T1000 (cell line): ENCODE measurements around the gene SRPK3.
"Not testable (repeated sequence)": the region's sequence is repeated elsewhere in the genome, so short reads cannot be mapped to it uniquely, and the experiment has no call there.

ENCODE experiments used
- DNase-seq: peaks from one replicate; lab custom pipeline; 2025; ENCODE audit warnings: mixed read lengths; lab: John Stamatoyannopoulos, UW

Gene SRPK3

GRCh38 chrX:153780678-153781427 lies at the start of gene SRPK3:
SRPK3 (plus strand) TSS chrX:153781041; CDS start chrX:153781087, 46 bp downstream.
- no peak for DNase-seq

DNA sequence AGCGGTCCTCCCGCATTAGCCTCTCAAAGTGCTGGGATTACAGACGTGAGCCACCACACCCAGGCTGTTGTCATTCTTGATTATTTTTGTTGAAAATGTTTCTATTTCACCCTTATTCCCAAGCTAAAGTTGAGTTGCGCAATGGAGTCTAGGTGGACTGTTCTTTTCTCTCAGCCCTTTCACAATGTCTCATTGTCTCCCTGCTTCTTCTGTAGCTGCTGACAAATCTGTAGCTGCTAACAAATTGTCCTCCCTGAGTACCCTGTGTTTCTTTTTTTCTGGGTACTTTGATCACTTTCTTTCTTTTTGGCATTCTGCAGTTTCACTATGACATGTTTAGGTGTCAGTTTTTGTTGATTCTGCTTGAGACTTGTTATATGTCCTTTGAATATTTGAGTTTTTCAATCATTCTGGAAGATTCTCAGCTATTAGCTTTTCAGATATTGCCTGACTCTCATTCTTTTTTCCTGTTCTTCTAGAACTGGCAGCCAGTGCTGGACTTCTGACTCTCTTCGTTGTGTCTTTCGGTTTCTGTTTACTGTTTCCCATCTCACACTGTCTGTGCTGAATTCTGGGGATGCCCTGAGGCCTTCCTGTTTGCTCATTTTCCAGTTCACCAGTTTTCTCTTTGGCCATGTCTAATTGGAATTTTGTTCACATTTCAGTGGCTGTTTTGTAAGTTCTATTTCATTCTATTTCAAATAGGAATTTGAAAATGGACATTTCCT lies 49.6 kb upstream of the SRPK3 start:
- no peak for DNase-seq

GRCh38 chrX:153731845-153732215 lies 49.0 kb upstream of the SRPK3 start:
- DNase-seq: no peak

- no peak for DNase-seq
These were observed 48.4 kb upstream of the SRPK3 start for GRCh38 chrX:153732401-153732800.

- DNase-seq: no peak
These were observed 47.1 kb upstream of the SRPK3 start for GRCh38 chrX:153733651-153734240.

DNA sequence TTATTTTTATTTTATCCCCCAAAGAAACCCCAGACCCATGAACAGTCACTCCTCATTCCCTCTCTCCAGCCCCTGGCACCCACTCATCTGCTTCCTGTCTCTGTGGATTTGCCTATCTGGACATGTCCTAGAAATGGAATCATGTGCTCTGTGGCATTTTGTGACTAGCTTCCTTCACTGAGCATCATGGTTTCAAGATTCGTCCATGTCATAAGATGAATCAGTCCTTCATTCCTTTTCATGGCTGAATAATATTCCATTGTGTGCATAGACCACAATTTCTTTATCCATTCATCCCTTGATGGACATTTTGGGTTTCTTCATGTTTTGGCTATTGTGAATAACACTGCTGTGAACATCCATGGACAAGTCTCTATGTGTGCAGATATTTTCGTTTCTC lies 46.0 kb upstream of the SRPK3 start:
- no peak for DNase-seq

DNA sequence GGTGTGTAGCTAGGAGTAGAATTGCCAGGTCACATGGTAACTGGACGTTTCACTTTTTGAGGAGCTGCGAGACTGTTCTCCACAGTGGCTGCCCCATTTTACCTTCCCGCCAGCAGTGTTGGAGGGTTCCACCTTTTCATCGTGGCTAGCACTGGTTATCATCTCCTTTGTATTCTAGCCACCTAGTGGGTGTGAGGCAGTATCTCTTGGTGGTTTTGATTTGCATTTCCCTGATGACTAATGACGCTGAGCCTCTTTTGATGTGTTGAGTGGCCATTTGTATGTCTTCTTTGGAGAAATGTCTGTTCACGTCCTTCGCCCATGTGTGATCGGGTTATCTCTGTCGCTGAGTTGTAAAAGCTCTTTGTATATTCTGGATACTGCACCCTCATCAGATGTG lies 45.6 kb upstream of the SRPK3 start:
- DNase-seq: no peak

DNA sequence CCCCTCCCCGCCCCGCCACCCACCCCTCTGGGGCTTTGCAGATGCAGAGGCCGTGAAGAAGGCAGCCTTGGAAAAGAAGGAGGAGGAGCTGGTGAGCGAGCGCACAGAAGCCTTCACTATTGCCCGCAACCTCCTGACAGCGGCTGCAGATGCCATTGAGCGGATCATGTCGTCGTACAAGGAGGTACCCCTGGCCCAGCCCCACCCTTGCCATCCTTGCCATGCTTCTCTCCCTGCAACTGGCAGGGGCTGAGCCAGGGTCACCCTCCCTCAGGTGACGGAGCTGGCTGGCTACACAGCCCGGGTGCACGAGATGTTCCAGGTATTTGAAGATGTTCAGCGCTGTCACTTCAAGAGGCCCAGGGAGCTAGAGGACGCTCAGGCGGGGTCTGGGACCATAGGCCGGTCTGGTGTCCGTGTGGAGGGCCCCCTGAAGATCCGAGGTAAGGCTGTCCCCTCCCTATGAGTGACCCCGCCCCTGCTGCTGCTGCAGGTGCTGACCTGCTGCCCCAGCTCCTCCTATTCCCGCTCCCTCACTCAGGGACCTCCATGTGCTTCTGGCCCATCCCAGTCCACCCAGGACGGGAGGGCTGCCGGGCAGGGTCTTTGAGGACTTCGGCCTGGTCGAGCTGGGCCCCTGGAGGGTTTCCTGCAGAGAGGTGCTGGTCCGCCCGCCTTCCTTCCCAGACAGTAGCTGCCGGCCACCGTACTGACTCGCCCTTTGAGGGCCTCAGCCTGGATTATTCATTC lies 44.6 kb upstream of the SRPK3 start:
- no peak for DNase-seq

DNA sequence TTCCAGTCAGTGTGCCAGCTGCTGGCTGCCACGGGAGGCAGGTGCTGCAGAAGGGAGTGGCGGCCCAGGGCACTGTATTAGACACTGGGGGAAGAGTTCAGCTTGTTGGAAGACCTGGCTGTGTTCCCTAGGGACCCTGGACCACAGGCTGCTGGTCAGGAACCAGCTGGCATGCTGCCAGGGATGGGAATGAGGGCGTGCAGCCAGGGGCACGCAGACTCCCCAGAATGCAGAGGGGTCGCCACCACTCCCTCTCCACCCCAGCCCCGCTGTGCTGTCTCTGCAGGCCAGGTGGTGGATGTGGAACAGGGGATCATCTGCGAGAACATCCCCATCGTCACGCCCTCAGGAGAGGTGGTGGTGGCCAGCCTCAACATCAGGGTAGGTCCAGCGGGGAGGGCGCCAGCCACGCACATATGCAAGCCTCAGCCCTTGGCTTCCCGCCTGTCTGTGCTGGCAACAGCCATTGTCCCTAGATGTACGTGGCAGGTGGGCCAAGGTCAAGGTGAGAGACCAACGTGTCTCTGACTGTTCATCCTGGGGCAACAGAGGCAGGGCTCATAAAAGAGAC lies 43.9 kb upstream of the SRPK3 start:
- DNase-seq: no peak

DNA sequence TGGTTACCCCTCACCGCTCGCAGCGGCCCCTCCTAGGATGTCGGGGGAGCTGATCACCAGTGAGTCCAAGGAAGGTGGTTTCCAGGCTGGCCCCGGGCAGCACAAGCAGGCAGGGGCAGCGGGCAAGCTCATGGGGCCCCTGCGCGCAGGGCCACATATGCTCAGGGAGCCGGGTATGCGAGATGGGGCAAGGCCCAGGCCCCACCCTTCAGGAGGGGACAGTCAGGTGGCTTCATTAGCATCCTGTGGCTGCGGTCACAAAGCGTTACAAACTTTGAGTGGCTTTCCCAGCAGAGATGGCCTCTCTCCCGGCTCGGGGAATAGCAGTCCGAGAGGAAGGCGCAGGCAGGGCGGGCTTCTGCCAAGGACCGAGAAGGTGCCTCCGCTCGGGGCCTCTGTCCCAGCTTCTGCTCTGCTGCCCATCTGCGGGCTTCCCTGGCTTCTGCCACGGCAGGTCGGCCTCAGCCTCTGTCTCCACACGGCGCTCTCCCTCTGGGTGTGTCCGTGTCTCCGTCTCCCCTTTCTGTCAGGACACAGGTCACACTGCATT lies 42.7 kb upstream of the SRPK3 start:
- DNase-seq: no peak

GRCh38 chrX:153739754-153740486 lies 40.9 kb upstream of the SRPK3 start:
- DNase-seq: no peak

- DNase-seq: no peak
These were observed 40.1 kb upstream of the SRPK3 start for GRCh38 chrX:153740631-153741222.

DNA sequence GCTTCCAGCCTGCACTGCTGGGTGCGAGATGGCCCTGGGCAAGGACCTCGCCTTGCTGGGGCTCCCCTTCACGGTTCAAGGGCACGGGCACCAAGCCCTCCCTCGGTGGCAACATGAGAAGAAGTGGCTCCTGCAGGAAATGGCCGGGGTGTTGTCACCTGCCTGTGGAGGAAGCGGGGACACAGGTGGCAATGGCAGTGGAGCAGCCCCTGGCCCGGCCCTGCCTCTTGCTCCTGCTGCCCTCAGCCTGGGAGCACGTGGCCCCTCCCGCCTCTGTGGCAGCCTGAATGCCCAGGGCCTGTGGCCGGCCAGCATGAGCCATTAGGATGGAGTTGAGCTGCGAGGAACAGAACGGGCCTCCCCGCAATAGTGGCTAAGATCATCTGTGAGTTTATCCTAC lies 39.4 kb upstream of the SRPK3 start:
- DNase-seq: no peak

DNA sequence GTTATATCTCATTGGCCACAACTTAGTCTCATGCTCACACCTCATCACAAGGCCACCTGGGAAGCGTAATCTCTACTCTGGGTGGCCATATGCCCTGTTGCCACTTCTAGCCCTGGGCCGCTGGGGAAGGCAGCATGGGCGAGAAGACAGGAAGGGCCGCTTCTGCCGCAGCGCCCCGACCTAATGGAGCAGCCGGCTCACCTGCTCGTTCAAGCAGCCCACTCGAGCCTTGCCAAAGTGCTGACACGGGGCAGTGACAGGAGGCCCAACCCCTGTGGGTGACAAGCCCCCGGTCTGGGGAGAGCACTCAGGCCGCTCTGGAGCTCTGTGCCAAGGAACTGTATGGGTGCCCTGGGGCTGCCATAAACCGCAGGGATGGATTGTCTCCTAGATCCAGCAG lies 38.7 kb upstream of the SRPK3 start:
- not testable (repeated sequence) for DNase-seq

DNA sequence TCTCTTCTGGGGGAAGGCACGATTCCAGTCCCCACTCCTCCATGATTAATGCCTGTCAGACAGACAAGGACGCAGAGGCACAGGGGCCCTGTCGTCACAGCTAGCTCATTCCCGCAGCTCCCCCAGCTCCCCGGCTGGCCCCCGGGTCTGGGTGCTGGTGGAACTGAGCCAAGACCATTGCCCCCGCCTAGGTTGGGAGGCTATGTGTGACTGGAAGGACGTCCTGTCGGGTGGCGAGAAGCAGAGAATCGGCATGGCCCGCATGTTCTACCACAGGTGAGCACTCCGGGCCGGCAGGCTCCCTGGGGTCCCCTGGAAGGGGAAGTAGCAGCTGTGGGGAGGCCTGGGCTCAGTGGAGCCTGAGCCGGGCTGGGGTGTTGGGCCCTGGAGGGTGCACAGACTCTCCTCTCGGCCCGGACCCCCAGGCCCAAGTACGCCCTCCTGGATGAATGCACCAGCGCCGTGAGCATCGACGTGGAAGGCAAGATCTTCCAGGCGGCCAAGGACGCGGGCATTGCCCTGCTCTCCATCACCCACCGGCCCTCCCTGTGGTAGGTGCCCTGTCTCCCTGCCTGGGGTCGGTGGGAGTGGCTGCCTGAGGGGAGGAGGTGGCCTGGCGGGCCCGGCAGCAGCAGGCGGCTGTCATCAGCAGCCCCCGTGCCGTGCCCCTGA lies 37.9 kb upstream of the SRPK3 start:
- not testable (repeated sequence) for DNase-seq

DNA sequence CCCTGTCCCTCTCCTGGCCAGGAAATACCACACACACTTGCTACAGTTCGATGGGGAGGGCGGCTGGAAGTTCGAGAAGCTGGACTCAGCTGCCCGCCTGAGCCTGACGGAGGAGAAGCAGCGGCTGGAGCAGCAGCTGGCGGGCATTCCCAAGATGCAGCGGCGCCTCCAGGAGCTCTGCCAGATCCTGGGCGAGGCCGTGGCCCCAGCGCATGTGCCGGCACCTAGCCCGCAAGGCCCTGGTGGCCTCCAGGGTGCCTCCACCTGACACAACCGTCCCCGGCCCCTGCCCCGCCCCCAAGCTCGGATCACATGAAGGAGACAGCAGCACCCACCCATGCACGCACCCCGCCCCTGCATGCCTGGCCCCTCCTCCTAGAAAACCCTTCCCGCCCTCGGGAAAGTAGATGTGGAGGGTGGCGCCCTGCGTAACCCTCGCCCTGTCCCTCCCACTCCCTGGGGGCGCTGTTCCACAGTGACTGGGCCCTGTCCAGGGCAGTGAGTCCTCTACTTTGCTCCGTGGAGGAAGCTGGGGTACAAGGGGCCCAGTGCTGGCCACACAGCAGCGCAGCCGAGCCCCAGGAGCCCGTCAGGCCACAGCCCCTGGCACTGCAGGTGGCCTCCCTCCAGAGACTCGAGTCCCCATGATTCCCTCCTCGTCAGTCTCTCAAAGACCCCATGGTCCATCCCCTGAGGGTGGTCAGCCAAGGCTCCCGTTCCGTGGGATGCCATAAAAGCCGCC lies 37.2 kb upstream of the SRPK3 start:
- not testable (repeated sequence) for DNase-seq

- no peak for DNase-seq
These were observed 36.4 kb upstream of the SRPK3 start for GRCh38 chrX:153744210-153745066.

- not testable (repeated sequence) for DNase-seq
These were observed 35.8 kb upstream of the SRPK3 start for GRCh38 chrX:153745067-153745433.
